BE2C (cell line): ENCODE measurements around the gene MBD6.

ENCODE experiments used
- DNase-seq: peaks from one replicate; pipeline ENCODE4 v3.0.0-alpha.2; 2020
- H3K27me3 ChIP-seq: fragments of 250-450 bp; sonication (Bioruptor Pico); 2 replicates; pipeline ENCODE4 v1.5.1; 2020; ENCODE audit warnings: mild to moderate bottlenecking
- H3K36me3 ChIP-seq: fragments of 250-450 bp; sonication (Bioruptor Pico); 2 replicates; pipeline ENCODE4 v1.5.1; 2020; ENCODE audit warnings: mild to moderate bottlenecking
- H3K4me1 ChIP-seq: fragments of 250-450 bp; sonication (Bioruptor Pico); 2 replicates; pipeline ENCODE4 v1.5.1; 2020
- H3K4me3 ChIP-seq: 2 replicates; pipeline ENCODE4 v1.5.1; 2011; ENCODE audit warnings: low read depth, low read length
- H3K9me3 ChIP-seq: fragments of 250-450 bp; sonication (Bioruptor Pico); 2 replicates; pipeline ENCODE4 v1.5.1; 2020
- TF ChIP-seq, protein P1 (sequence below): IDR thresholded peaks from 2 replicates; pipeline ENCODE4 v1.5.1; 2012; ENCODE audit warnings: mild to moderate bottlenecking, low read depth, low read length

The MBD6 gene

DNA sequence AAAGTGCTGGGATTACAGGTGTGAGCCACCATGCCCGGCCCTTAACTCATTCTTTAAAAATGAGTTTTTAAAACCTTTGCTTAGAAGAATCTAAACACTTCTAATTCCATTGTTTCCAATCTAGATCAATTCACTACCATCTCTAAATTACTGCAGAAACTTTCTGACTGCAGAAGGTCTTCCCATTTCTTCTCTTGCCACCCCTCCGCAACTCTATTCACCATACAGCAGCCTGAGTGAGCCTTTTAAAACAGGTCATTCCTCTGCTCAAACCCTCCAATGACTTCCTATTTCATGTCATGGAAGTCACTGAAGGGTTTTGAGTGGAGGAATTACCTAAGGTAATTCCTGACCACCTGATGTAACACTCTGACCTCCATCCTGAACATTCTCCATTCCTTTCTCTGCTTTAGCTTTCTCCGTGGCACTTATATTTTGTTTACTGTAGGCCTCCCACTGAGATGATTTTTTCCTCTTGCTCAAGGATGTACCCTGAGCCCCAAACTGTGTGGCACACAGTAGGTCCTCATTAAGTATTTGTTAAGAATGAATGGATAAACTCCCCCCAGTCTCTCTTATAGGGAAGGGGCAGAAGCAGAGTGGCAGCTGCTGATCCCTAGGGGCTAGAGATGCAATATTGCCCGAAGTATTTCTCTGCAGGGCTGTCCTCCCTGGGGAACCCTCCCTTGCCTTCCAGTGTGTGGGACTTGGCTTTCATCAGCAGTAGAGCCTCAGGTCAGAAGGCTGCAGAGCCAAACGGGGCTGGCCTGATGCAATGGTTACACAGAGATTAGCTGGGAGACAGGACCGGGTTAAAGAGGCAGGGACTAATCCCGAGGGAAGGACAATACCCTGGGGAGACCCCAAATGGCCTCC lies 3.5 kb upstream of the MBD6 start:
- H3K27me3 ChIP-seq, result no peaks in the 10 kb centered on the region
- peak; percentile 89 for DNase-seq
- H3K36me3 ChIP-seq, result peaks cover 49% of the 10 kb centered on the region
- H3K4me1 ChIP-seq, result peaks cover 17% of the 10 kb centered on the region
- TF ChIP-seq, protein P1, sequence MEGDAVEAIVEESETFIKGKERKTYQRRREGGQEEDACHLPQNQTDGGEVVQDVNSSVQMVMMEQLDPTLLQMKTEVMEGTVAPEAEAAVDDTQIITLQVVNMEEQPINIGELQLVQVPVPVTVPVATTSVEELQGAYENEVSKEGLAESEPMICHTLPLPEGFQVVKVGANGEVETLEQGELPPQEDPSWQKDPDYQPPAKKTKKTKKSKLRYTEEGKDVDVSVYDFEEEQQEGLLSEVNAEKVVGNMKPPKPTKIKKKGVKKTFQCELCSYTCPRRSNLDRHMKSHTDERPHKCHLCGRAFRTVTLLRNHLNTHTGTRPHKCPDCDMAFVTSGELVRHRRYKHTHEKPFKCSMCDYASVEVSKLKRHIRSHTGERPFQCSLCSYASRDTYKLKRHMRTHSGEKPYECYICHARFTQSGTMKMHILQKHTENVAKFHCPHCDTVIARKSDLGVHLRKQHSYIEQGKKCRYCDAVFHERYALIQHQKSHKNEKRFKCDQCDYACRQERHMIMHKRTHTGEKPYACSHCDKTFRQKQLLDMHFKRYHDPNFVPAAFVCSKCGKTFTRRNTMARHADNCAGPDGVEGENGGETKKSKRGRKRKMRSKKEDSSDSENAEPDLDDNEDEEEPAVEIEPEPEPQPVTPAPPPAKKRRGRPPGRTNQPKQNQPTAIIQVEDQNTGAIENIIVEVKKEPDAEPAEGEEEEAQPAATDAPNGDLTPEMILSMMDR, result no peak
- peak overlapping the region; percentile 100 for H3K4me3 ChIP-seq
- H3K9me3 ChIP-seq, result no peaks in the 10 kb centered on the region

DNA sequence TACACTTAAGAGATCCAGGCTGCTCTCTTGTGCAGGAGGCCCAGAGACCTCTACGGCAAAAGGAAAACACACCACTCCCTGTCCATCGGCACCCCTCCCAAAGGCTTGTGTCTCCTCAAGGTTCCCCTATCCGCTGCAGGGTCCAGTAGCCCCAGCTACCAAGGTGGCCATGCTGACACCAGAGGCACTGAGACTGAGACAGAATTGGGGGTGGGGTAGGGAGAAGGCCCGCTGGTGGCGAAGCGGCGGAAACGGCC lies 2.9 kb upstream of the MBD6 start:
- Histone ChIP-seq H3K27me3 (no peaks in the 10 kb centered on the region), H3K9me3 (no peaks in the 10 kb centered on the region), H3K4me3 (peak overlapping the region; percentile 100), H3K4me1 (peaks cover 17% of the 10 kb centered on the region), H3K36me3 (peaks cover 46% of the 10 kb centered on the region)
- TF ChIP-seq, protein P1, result no peak
- no peak for DNase-seq

DNA sequence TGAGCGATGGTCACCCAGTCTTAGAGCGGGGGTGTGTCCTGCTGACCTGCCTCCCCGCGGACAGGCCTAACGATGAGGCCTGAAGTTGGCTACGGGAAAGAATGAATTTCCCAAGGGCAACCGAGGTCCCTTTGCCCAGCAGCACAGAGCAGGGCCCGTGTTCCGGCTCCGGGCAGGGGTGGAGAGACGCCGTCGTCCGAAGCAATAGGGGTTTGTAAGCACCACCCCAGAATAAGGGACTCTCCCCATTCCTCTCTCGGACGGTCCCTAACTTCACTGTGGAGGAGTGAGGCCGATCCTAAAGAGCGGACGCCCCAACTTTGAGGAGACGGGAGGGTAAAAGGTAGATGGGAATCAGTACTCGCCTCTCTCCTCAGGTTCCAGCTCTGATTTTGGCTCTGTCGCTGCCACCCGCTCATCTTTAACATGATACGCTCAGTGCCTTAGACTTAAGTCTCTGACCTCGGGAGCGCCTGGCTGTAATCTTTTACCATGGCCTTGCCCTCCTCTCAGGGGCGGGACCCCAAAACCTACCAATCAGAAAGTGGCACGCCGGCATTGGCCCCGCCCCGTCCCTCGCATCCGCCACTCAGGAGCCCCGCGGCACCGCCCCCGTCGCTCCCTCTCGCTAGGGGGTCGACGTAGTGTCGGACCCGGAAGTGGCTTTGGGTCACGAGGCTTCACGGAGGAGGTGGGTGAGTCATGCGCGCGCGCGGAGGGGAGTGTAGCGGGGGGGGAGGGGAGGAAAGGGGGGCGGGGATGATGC lies 2.4 kb upstream of the MBD6 start, which contains the start of gene DDIT3:
TSS of gene DDIT3 (minus strand) at position 462 of the 766 bp plus-strand sequence. CDS start 3,108 bp downstream, outside the sequence.
- Histone ChIP-seq H3K9me3 (no peaks in the 10 kb centered on the region), H3K4me1 (peaks cover 17% of the 10 kb centered on the region), H3K36me3 (peaks cover 45% of the 10 kb centered on the region), H3K4me3 (peak within 1 kb of the TSS; percentile 100), H3K27me3 (no peaks in the 10 kb centered on the region)
- DNase-seq, result peak; percentile 100
- TF ChIP-seq, protein P1, result no peak

DNA sequence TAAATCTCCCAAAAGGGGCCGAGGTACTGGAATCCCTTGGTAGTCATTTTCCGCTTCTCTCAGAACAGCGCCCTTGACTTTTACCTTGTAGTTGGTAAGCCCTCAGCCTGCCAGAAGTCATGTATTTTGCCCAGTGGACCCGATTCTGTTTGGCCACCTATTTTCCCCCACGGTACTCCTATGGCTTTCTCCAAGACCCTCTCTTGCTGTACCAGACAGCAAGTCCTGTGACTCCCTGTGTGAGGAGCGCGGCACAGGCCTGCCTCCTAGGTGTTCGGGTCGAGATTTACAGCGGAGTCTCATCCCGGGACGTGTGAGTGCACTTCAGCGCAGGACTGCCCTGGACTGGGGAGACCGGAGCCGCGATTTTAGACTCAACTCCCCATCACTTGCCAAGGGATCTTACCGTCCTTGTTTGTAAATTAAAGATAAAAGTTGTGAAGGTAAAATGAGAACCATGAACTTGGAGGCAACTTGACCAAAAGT lies 1.1 kb upstream of the MBD6 start:
- peaks cover 17% of the 10 kb centered on the region for H3K4me1 ChIP-seq
- peak overlapping the region; percentile 53 for H3K4me3 ChIP-seq
- H3K27me3 ChIP-seq, result no peaks in the 10 kb centered on the region
- no peaks in the 10 kb centered on the region for H3K9me3 ChIP-seq
- peaks cover 37% of the 10 kb centered on the region for H3K36me3 ChIP-seq
- TF ChIP-seq, protein P1, result peak; percentile 26
- peak; percentile 73 for DNase-seq

DNA sequence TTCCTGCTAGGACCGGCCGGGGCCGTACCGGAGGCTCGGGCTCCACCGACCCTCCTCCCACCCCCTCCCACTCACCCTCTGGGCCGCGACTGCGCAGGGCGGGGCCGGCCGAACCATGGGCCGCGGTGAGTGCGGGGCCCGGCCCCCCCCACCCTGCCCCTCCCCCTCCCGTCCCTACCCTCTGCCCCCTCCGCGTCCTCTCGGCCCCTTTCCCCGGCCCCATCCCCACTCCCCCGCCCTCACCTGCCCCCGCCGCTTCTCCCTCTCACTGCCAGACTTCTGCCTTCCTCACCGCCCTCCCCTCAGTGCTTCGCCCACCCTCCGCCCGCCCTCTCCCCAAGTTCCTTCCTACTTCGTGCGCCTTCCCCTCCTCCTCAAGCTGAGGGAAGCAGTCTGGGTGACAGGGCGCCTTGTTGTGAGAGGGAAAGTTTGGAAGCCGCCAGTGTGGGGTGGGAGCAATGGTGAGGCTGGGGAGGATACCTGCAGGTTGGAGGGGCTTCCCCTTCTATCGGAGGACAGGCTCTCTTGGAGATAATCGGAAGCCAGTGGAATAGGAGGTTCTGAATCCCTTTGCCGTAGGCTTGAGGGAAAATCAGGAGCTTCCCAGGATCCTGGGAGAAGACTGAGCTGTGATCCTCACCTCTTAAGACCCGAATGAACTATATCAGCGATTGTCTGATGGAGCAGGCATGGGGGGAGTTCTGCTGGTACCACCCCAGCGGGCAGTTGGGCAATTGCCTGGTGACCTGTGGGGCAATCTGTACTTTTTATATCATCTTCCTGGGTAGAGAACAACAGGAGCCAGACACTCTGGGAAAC lies 472 bp downstream of the MBD6 start:
- H3K4me1 ChIP-seq, result peaks cover 17% of the 10 kb centered on the region
- peak; percentile 50 for DNase-seq
- peaks cover 34% of the 10 kb centered on the region for H3K36me3 ChIP-seq

More for the DNA sequence above, 472 bp downstream of the MBD6 start:
- TF ChIP-seq, protein P1, result no peak
- no peaks in the 10 kb centered on the region for H3K27me3 ChIP-seq
- H3K9me3 ChIP-seq, result no peaks in the 10 kb centered on the region
- H3K4me3 ChIP-seq, result peak overlapping the region; percentile 92
